Activated gamma-delta T cell (primary cell): Measurements from ENCODE around the gene ITGAV.

Experiments
- DNase-seq: peaks from one replicate; lab custom pipeline; 2025; lab: John Stamatoyannopoulos, UW

ITGAV gene

DNA sequence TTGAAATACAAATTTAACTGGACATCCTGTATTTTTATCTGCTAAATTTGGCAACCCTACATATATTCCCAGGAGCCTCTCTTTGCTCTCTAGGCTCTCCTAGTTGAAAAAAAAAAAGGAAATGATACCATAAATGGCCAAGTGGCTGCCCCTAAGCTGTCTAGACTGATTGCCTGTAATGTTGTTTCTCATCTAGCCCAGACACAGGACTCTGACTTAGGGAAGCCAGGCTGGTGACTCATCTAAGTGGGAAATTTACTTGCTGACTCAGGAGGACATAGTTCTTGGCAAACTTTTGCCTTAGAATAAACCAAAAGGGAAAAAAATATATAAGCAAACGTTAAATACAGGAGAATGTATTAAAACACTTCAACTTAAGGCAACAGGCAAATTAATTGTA, 14.6 kb upstream of the ITGAV start:
- DNase-seq, result no peak

DNA sequence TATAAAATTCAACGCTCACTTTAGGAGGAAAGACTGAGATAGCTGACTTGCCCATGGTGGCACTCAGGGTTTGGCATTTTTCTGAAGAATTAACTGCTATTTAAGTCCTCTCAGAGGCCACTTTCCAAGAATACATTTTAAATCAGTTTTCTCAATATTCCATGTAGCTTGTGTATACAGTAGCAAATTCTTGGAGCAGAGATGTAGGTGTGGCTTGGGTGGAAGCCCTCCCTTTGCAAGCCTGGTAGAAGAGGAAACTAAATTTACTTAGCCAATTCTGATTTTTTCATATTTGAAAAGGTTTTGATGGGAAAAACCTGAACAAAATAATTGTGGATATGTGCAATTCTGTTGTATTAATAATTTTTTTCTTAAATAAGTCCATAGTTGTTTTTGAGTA, 14.0 kb upstream of the ITGAV start:
- no peak for DNase-seq

- DNase-seq, result no peak
Measured at GRCh38 chr2:186576614-186577013, 13.2 kb upstream of the ITGAV start.

- DNase-seq, result no peak
Measured at GRCh38 chr2:186582698-186583097, 7.2 kb upstream of the ITGAV start.

GRCh38 chr2:186584053-186584452, 5.8 kb upstream of the ITGAV start:
- DNase-seq, result no peak

DNA sequence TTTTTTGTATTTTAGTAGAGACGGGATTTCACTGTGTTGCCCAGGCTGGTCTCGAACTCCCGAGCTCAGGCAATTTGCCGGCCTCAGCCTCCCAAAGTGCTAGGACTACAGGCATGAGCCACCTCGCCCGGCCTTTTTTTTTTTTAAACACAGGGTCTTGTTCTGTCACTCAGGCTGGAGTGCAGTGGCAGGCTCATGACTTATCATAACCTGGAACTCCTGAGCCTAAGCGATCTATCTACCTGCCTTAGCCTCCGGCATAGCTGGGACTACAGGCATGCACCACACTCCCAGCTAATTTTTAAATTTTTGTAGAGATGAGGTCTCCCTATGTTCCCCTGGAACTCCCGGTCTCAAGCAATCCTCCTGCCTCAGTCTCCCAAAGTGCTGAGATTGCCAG, 1.4 kb upstream of the ITGAV start:
- DNase-seq, result no peak

GRCh38 chr2:186588940-186589611, 780 bp upstream of the ITGAV start:
- DNase-seq, result no peak

DNA sequence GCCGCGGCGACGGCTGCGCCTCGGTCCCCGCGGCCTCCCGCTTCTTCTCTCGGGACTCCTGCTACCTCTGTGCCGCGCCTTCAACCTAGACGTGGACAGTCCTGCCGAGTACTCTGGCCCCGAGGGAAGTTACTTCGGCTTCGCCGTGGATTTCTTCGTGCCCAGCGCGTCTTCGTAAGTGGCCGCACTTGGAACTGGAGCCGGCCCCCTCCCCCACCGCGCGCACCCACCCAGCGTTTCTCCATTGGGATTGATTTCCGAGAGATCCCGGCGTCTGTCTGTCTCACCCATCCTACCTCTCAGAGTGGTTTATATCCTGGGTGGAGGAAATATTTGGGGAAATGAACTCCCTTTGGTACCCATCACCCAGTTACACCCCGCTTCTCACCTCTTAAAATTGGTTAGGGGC, 498 bp downstream of the ITGAV start:
- DNase-seq, result no peak

- DNase-seq, result no peak
Measured at GRCh38 chr2:186590759-186591505, 1.1 kb downstream of the ITGAV start.

- no peak for DNase-seq
Measured at GRCh38 chr2:186591506-186591890, 1.6 kb downstream of the ITGAV start.

GRCh38 chr2:186592137-186592875, 2.5 kb downstream of the ITGAV start:
- no peak for DNase-seq

DNA sequence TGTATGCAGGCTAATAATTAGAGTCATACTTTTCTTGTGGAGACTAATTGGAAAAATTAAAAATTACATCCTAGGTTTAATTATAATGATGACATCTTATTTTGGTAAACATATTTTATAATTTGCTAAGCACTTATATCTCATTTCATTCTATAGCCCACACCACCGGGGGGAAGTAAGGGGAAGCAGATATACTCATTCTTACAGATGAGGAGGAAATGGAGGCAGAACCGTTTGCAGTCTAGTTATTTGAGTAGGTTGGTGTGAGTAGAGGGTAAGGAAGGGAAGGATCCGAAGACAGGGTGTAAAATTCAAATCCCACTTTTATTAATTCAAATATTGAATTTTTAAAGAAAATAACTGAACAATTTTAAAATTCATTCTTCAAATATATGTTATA, 3.7 kb downstream of the ITGAV start:
- DNase-seq, result no peak

GRCh38 chr2:186594001-186594722, 4.3 kb downstream of the ITGAV start:
- no peak for DNase-seq

DNA sequence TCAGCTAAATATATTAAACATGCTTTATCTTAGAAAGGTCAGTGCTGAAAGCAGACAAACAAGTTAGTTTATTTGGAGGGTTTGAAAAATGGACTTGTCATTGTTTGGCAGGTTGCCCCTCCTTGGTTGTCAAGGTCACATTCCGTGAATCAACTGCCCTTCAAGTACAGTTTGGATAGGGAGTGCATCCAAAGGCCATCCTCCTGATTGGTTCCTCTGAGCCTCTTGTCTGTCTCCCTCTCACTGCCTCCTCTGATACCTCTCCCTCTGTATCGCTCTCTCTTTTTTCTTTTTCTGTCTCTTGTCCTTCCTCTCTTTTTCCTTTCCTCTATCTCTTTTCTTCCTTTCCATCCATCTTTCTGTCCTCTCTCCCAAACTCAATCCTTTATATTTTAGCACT, 5.4 kb downstream of the ITGAV start:
- no peak for DNase-seq

DNA sequence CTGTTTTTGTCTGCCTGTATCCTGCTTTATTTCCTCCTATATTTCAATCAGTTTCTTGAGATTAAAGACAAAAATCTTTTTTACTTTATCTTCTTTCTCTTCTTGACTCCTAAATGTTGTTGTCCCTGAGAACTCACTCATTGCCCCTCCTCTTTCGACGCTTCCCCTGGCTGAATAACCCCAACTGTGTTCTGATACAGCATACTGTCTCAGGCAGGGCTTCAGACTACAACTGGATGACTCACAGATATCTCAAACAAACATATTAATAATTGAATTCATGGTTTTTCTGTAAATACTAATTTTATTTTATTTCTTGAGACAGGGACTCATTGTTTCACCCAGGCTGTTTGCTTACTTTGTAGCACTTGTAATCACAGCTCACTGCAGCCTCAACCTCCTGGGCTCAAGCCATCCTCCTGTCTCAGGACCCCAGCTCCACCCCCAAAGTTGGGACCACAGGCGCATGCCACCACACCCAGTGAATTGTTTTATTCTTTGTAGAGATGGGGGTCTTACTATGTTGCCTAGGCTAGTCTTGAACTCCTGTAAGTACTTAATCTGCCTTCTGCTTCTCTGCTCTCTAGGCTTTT, 9.4 kb downstream of the ITGAV start:
- DNase-seq, result no peak

DNA sequence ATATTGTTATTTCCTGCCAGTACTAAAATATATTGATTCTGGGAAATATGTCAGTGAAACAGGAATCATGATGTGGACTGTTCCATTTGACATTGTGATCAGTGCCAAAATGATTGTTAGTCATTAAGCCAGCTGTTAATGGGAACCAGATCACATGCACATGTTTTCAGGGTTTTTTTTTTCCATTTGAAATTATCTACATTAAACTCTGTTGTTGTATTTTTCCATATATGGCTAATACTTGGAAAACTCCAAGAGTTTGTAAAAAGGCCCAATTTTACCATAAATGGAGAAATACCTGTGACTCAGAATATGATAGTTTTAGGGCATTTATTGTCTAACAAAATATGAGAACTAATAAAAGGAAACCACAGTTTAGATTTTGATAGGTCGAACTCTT, 13.4 kb downstream of the ITGAV start:
- DNase-seq, result no peak

GRCh38 chr2:186605041-186605440, 15.2 kb downstream of the ITGAV start:
- DNase-seq, result no peak

DNA sequence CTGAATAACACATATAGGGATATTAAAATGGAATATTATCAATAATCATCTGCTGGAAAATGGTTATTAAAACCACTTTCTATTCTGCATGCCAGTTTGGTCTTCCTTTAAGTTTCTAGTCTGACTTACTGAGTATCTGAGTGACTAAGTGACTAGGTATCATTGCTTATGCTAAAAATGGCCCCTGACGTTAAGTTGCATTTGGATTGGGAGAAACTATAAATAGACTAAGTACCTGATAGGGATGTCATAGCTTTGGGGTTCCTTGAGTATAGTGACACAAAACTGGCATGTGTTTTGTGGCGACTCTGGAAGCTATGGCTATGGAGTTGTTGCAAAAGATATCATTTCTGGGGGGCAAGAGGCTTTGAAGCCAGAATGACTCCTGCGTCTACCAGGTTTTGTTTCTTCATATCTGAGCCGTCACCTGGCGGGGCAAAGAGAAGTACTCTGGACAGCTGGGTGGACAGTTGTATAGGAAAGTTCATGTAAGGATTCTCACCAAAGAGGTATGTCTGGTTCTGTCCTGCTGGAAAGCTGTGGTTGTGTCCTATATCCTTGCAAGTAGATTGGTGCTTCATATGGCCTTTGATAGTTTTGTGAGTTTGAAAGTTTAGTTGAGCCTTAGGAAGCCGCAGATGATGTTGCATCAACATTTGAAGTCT, 17.9 kb downstream of the ITGAV start:
- no peak for DNase-seq

- DNase-seq, result no peak
Measured at GRCh38 chr2:186610785-186611184, 20.9 kb downstream of the ITGAV start.

DNA sequence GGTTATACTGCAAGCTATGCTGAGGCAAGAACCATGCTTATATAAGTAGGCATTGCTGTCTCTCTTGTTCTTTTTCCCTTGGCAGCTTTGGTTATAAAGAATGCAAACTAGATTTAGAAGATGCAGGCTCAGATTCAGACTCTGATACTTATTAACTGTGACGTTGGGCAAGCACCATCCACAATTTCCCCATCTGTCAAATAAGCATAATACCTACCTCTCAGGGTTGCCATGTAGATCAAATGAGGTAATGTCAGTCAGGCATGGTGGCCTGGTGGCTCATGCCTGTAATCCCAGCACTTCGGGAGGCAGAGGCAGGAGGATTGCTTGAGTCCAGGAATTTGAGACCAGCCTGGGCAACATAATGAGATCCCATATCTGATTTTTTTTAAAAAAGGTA, 21.7 kb downstream of the ITGAV start:
- DNase-seq, result no peak

GRCh38 chr2:186612026-186612425, 22.2 kb downstream of the ITGAV start:
- no peak for DNase-seq
